PC-9 (cell line): ENCODE data around the gene PANX3.

Experiments
- EZH2 ChIP-seq: fragments of 200-600 bp; sonication (generic); IDR thresholded peaks from 2 replicates; pipeline ENCODE4 v1.8.0; 2017; ENCODE audit warnings: antibody characterized with exemption, low read depth
- TF ChIP-seq, protein P1 (sequence below): fragments of 200-600 bp; sonication (generic); conservative IDR thresholded peaks from 2 replicates; pipeline ENCODE4 v1.6.1; 2017; ENCODE audit warnings: mixed run types, antibody characterized with exemption, mild to moderate bottlenecking, moderate library complexity

DNA sequence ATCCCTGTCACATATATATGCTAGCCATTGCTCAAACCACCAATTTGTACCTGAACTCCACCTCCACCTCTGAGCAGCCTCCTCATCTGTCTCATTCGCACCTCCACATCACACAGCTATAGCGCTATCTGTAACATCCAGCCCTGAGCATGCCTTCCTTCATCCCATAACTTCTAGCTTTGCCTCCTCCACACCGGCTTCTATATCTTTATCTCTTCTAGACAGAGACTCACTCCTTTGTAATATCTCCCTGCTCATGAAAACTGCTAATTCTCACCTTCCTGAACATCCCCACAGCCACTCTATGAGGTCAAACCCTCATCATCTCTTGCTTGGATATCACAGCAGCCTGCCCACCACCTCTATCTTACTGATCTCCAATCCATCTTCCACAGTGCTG is 56.4 kb downstream of the PANX3 start:
- TF ChIP-seq, protein P1, sequence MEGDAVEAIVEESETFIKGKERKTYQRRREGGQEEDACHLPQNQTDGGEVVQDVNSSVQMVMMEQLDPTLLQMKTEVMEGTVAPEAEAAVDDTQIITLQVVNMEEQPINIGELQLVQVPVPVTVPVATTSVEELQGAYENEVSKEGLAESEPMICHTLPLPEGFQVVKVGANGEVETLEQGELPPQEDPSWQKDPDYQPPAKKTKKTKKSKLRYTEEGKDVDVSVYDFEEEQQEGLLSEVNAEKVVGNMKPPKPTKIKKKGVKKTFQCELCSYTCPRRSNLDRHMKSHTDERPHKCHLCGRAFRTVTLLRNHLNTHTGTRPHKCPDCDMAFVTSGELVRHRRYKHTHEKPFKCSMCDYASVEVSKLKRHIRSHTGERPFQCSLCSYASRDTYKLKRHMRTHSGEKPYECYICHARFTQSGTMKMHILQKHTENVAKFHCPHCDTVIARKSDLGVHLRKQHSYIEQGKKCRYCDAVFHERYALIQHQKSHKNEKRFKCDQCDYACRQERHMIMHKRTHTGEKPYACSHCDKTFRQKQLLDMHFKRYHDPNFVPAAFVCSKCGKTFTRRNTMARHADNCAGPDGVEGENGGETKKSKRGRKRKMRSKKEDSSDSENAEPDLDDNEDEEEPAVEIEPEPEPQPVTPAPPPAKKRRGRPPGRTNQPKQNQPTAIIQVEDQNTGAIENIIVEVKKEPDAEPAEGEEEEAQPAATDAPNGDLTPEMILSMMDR: no peak
- TF ChIP-seq EZH2: no peak
